Measurements from ENCODE around the gene BLOC1S2. TPM values are rescaled to one million over a fixed set of nuclear protein-coding genes. Genes with fewer than 3 reads are reported as not detected.

The BLOC1S2 gene
- total RNA-seq, 1 experiment from 2014 or later: 19.4 TPM

GRCh38 chr10:100239851-100240250, 46.6 kb downstream of the BLOC1S2 start:
- CTCF ChIA-PET: no interaction called here
- Mint-ChIP-seq H3K4me1 (ENCODE audit: low read depth, unreplicated experiment) (no peaks in the 10 kb centered on the region), H3K36me3 (ENCODE audit: insufficient read depth, unreplicated experiment) (peaks cover 6% of the 10 kb centered on the region), H3K27ac (ENCODE audit: unreplicated experiment) (no peak overlapping the region), H3K9me3 (ENCODE audit: low read depth, unreplicated experiment) (no peaks in the 10 kb centered on the region), H3K27me3 (ENCODE audit: unreplicated experiment) (no peaks in the 10 kb centered on the region), H3K4me3 (ENCODE audit: low read depth, unreplicated experiment) (no peak overlapping the region)
- intact Hi-C loops (cut with micrococcal nuclease; ENCODE audit: unreplicated experiment): no loop called here
- TF ChIP-seq CTCF (IDR thresholded peaks at IDR 0.05; ENCODE audit: unreplicated experiment): no peak
- DNase-seq: no peak
- no TSS peak for BruUV-seq (replicated peaks)

- no peak for DNase-seq
- H3K27me3 Mint-ChIP-seq (ENCODE audit: unreplicated experiment): no peaks in the 10 kb centered on the region
- intact Hi-C loops (cut with micrococcal nuclease; ENCODE audit: unreplicated experiment): no loop called here
- peaks cover 6% of the 10 kb centered on the region for H3K36me3 Mint-ChIP-seq (ENCODE audit: insufficient read depth, unreplicated experiment)
- no TSS peak for BruUV-seq (replicated peaks)
- no peak overlapping the region for H3K4me3 Mint-ChIP-seq (ENCODE audit: low read depth, unreplicated experiment)
- no peaks in the 10 kb centered on the region for H3K4me1 Mint-ChIP-seq (ENCODE audit: low read depth, unreplicated experiment)
- H3K27ac Mint-ChIP-seq (ENCODE audit: unreplicated experiment): no peak overlapping the region
- CTCF ChIA-PET: no interaction called here
- TF ChIP-seq CTCF (IDR thresholded peaks at IDR 0.05; ENCODE audit: unreplicated experiment): no peak
- no peaks in the 10 kb centered on the region for H3K9me3 Mint-ChIP-seq (ENCODE audit: low read depth, unreplicated experiment)
Measured at GRCh38 chr10:100238429-100238828, 48.1 kb downstream of the BLOC1S2 start.

GRCh38 chr10:100232101-100232500, 54.4 kb downstream of the BLOC1S2 start:
- no peak for DNase-seq
- intact Hi-C loops (cut with micrococcal nuclease; ENCODE audit: unreplicated experiment): no loop called here
- Mint-ChIP-seq H3K9me3 (ENCODE audit: low read depth, unreplicated experiment) (no peaks in the 10 kb centered on the region), H3K36me3 (ENCODE audit: insufficient read depth, unreplicated experiment) (peaks cover 20% of the 10 kb centered on the region), H3K4me1 (ENCODE audit: low read depth, unreplicated experiment) (peaks cover 8% of the 10 kb centered on the region), H3K4me3 (ENCODE audit: low read depth, unreplicated experiment) (no peak overlapping the region), H3K27ac (ENCODE audit: unreplicated experiment) (no peak overlapping the region), H3K27me3 (ENCODE audit: unreplicated experiment) (no peaks in the 10 kb centered on the region)
- no TSS peak for BruUV-seq (replicated peaks)
- CTCF ChIA-PET: no interaction called here
- no peak for TF ChIP-seq CTCF (IDR thresholded peaks at IDR 0.05; ENCODE audit: unreplicated experiment)

- Mint-ChIP-seq H3K4me3 (ENCODE audit: low read depth, unreplicated experiment) (peak overlapping the region; percentile 97), H3K9me3 (ENCODE audit: low read depth, unreplicated experiment) (no peaks in the 10 kb centered on the region), H3K27me3 (ENCODE audit: unreplicated experiment) (no peaks in the 10 kb centered on the region), H3K36me3 (ENCODE audit: insufficient read depth, unreplicated experiment) (peaks cover 20% of the 10 kb centered on the region), H3K4me1 (ENCODE audit: low read depth, unreplicated experiment) (peaks cover 8% of the 10 kb centered on the region), H3K27ac (ENCODE audit: unreplicated experiment) (peak overlapping the region; percentile 86)
- TF ChIP-seq CTCF (IDR thresholded peaks at IDR 0.05; ENCODE audit: unreplicated experiment): no peak
- intact Hi-C loops (cut with micrococcal nuclease; ENCODE audit: unreplicated experiment): no loop called here
- DNase-seq: no peak
- TSS peak; percentile 86 for BruUV-seq (replicated peaks)
- CTCF ChIA-PET: interaction anchor here (0.6 kb wide), 1 partner anchor 143 kb away, joined by 3 read pairs; no protein-coding TSS in a partner anchor
Measured at GRCh38 chr10:100229819-100230422, 56.6 kb downstream of the BLOC1S2 start.

All from Calu3 (cell line).